Thyroid gland (tissue), 4 donors: Measurements from ENCODE around the gene ATP6V0D1.

ENCODE experiments used
- CTCF ChIP-seq, 6 experiments: fragments of 200-600 bp in 3 of 6; fragments of 450-650 bp in 3 of 6; sonication (generic) in 3 of 6; IDR thresholded peaks; one replicate each; pipeline ENCODE4 v1.5.1; 2016 to 2019; ENCODE audit warnings: antibody characterized with exemption in 6 of 6, mild to moderate bottlenecking in 2 of 6, inconsistent platforms in 1 of 6, moderate library complexity in 1 of 6
- POLR2A ChIP-seq, 2 donors: fragments of 450-650 bp; IDR thresholded peaks; one replicate each; pipeline ENCODE4 v1.6.1; 2017; ENCODE audit warnings: antibody characterized with exemption in 2 of 2, mild to moderate bottlenecking in 2 of 2, moderate library complexity in 1 of 2

GRCh38 chr16:67393111-67393787 lies 87.7 kb downstream of the ATP6V0D1 start, which contains the start of gene TPPP3:
- TF ChIP-seq CTCF (IDR thresholded peaks at IDR 0.05) (peak in 5 of 6 experiments; percentile 25 to 66 (median 45)), POLR2A (IDR thresholded peaks at IDR 0.05) (no peak)
